ENCODE data around the gene CD28. TPM values are rescaled to one million over a fixed set of nuclear protein-coding genes. Genes with fewer than 3 reads are reported as not detected.

The CD28 gene
- total RNA-seq, 1 donor from 2014 or later = 0.77 TPM

GRCh38 chr2:203713381-203713780 is 6.9 kb downstream of the CD28 start:
- no peak for TF ChIP-seq CTCF (IDR thresholded peaks at IDR 0.05; ENCODE audit: borderline replicate concordance)
- Histone ChIP-seq H3K4me3 (no peak overlapping the region), H3K27me3 (ENCODE audit: low read depth) (no peaks in the 10 kb centered on the region), H3K4me1 (peaks cover 11% of the 10 kb centered on the region), H3K36me3 (no peaks in the 10 kb centered on the region), H3K27ac (replicated peaks) (peak overlapping the region; percentile 8), H3K9me3 (replicated peaks) (no peaks in the 10 kb centered on the region)
- intact Hi-C loops (cut with micrococcal nuclease) = no loop called here
- no peak for DNase-seq

- Histone ChIP-seq H3K27ac (replicated peaks) (no peak overlapping the region), H3K36me3 (no peaks in the 10 kb centered on the region), H3K9me3 (replicated peaks) (no peaks in the 10 kb centered on the region), H3K27me3 (ENCODE audit: low read depth) (no peaks in the 10 kb centered on the region), H3K4me1 (peaks cover 11% of the 10 kb centered on the region), H3K4me3 (no peak overlapping the region)
- no peak for DNase-seq
- intact Hi-C loops (cut with micrococcal nuclease) = no loop called here
- no peak for TF ChIP-seq CTCF (IDR thresholded peaks at IDR 0.05; ENCODE audit: borderline replicate concordance)
These were observed 7.7 kb downstream of the CD28 start for GRCh38 chr2:203714112-203714511.

- H3K9me3 ChIP-seq (replicated peaks) = no peaks in the 10 kb centered on the region
- intact Hi-C loops (cut with micrococcal nuclease) = no loop called here
- no peaks in the 10 kb centered on the region for H3K27me3 ChIP-seq (ENCODE audit: low read depth)
- H3K27ac ChIP-seq (replicated peaks) = no peak overlapping the region
- no peak for DNase-seq
- H3K4me1 ChIP-seq = peaks cover 4% of the 10 kb centered on the region
- no peaks in the 10 kb centered on the region for H3K36me3 ChIP-seq
- no peak for TF ChIP-seq CTCF (IDR thresholded peaks at IDR 0.05; ENCODE audit: borderline replicate concordance)
- H3K4me3 ChIP-seq = no peak overlapping the region
These were observed 9.3 kb downstream of the CD28 start for GRCh38 chr2:203715744-203716143.

GRCh38 chr2:203718087-203718486 is 11.6 kb downstream of the CD28 start:
- no peaks in the 10 kb centered on the region for H3K27me3 ChIP-seq (ENCODE audit: low read depth)
- intact Hi-C loops (cut with micrococcal nuclease) = no loop called here
- H3K4me1 ChIP-seq = peaks cover 4% of the 10 kb centered on the region
- peak overlapping the region; percentile 20 for H3K27ac ChIP-seq (replicated peaks)
- H3K4me3 ChIP-seq = no peak overlapping the region
- H3K9me3 ChIP-seq (replicated peaks) = no peaks in the 10 kb centered on the region
- no peak for TF ChIP-seq CTCF (IDR thresholded peaks at IDR 0.05; ENCODE audit: borderline replicate concordance)
- DNase-seq = no peak
- H3K36me3 ChIP-seq = no peaks in the 10 kb centered on the region

GRCh38 chr2:203719456-203720410 is 13.3 kb downstream of the CD28 start:
- Histone ChIP-seq H3K27me3 (ENCODE audit: low read depth) (no peaks in the 10 kb centered on the region), H3K4me1 (peaks cover under 1% of the 10 kb centered on the region), H3K9me3 (replicated peaks) (no peaks in the 10 kb centered on the region), H3K4me3 (no peak overlapping the region), H3K27ac (replicated peaks) (no peak overlapping the region), H3K36me3 (no peaks in the 10 kb centered on the region)
- intact Hi-C loops (cut with micrococcal nuclease) = no loop called here
- no peak for TF ChIP-seq CTCF (IDR thresholded peaks at IDR 0.05; ENCODE audit: borderline replicate concordance)
- DNase-seq = no peak
